ENCODE measurements around the gene TGFA. TPM values are rescaled to one million over a fixed set of nuclear protein-coding genes. Genes with fewer than 3 reads are reported as not detected.

The TGFA gene
- 3.5 and 3.6 TPM in 2 replicates for polyA plus RNA-seq (2011; rRNA removed)
- 2.5 and 3.2 TPM in 2 replicates for polyA plus RNA-seq (2012; cell fraction: cytosol; rRNA removed)
- polyA plus RNA-seq (2012; cell fraction: nucleus; rRNA removed) = 1.9 and 3.8 TPM in 2 replicates
- 5.2 to 7.1 TPM (median 5.3 TPM) in 3 replicates for polyA plus RNA-seq (2017; fragmentation: RNase III; extraction: RNeasy Plus Mini Kit Qiagen cat#74134 plus additional on column Dnase treatment)
- 4.1 and 5.3 TPM in 2 replicates for polyA minus RNA-seq (2011; rRNA and poly(A)+ RNA removed)

- POLR2A ChIA-PET = interaction anchor here (1.0 to 1.4 kb wide), 2 partner anchors 13 to 25 kb away, joined by 3 read pairs; no protein-coding TSS in a partner anchor
- WGBS (ENCODE audit: missing lambda C conversion rate) = 2% methylated on average over 39 of the region's 88 CpGs
- H3K27ac ChIP-seq = peak within 1 kb of the TSS; percentile 75 to 86
These were observed at the start of gene TGFA for GRCh38 chr2:70553584-70554337. TSS of gene TGFA (minus strand) at chr2:70553826. CDS start at chr2:70553767, 59 bp downstream.

GRCh38 chr2:70603066-70603465, 49.4 kb upstream of the TGFA start:
- ChIA-PET POLR2A (no interaction called here), CTCF (interaction anchor here (0.9 to 2.4 kb wide), 4 partner anchors 13 to 299 kb away, joined by 3 to 15 read pairs (median 4); no protein-coding TSS in a partner anchor)
- peaks cover 5% of the 10 kb centered on the region; the same call in 1 of the 3 replicates for H3K9me3 ChIP-seq
- no peak overlapping the region for H3K4me2 ChIP-seq
- FAIRE-seq (peak; percentile 39), DNase-seq (ENCODE audit: low read depth in 1 of 2, low spot score in 1 of 2) (no peak), ATAC-seq (peak in 1 of 2 experiments; percentile 53; a peak in 2 of 6 replicates)
- H3K27ac ChIP-seq = no peak overlapping the region
- no peak overlapping the region for H3K4me3 ChIP-seq
- peaks cover 2% of the 10 kb centered on the region; the same call in 2 of the 3 replicates for H3K4me1 ChIP-seq
- TF ChIP-seq CTCF (IDR thresholded peaks at IDR 0.05) (no peak), HEYL (CRISPR knock-in tag; IDR thresholded peaks at IDR 0.05) (no peak), EHMT2 (IDR thresholded peaks at IDR 0.05; ENCODE audit: low read depth) (no peak), NFE2L2 (conservative IDR thresholded peaks at IDR 0.05; ENCODE audit: low read length) (no peak), NR3C1 (IDR thresholded peaks at IDR 0.05) (no peak), JUN (IDR thresholded peaks at IDR 0.05) (no peak)
- TF ChIP-seq, protein P1, sequence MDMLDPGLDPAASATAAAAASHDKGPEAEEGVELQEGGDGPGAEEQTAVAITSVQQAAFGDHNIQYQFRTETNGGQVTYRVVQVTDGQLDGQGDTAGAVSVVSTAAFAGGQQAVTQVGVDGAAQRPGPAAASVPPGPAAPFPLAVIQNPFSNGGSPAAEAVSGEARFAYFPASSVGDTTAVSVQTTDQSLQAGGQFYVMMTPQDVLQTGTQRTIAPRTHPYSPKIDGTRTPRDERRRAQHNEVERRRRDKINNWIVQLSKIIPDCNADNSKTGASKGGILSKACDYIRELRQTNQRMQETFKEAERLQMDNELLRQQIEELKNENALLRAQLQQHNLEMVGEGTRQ (IDR thresholded peaks at IDR 0.05) = no peak
- TF ChIP-seq, protein P2, sequence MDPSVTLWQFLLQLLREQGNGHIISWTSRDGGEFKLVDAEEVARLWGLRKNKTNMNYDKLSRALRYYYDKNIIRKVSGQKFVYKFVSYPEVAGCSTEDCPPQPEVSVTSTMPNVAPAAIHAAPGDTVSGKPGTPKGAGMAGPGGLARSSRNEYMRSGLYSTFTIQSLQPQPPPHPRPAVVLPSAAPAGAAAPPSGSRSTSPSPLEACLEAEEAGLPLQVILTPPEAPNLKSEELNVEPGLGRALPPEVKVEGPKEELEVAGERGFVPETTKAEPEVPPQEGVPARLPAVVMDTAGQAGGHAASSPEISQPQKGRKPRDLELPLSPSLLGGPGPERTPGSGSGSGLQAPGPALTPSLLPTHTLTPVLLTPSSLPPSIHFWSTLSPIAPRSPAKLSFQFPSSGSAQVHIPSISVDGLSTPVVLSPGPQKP (IDR thresholded peaks at IDR 0.05; ENCODE audit: low read depth, low read length) = no peak
- TF ChIP-seq, protein P3, sequence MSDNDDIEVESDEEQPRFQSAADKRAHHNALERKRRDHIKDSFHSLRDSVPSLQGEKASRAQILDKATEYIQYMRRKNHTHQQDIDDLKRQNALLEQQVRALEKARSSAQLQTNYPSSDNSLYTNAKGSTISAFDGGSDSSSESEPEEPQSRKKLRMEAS (IDR thresholded peaks at IDR 0.05) = no peak

More at GRCh38 chr2:70553584-70554337, at the start of gene TGFA:
- Histone ChIP-seq H3K4me2 (peak within 1 kb of the TSS; percentile 84), H3K4me3 (peak within 1 kb of the TSS; percentile 59), H3K4me1 (peaks cover 12% of the 10 kb centered on the region; the same call in 2 of the 3 replicates), H3K9me3 (no peaks in the 10 kb centered on the region)
- TF ChIP-seq MYC (IDR thresholded peaks at IDR 0.05; ENCODE audit: borderline replicate concordance, low read length) (0 out of 2 replicates have a peak, but pooled peaks have one; percentile 32), HMGXB4 (CRISPR knock-in tag; IDR thresholded peaks at IDR 0.05; ENCODE audit: borderline replicate concordance) (no peak), TFCP2L1 (CRISPR knock-in tag; IDR thresholded peaks at IDR 0.05) (no peak), POLR2A (IDR thresholded peaks at IDR 0.05; ENCODE audit: low read length) (peak; percentile 51), MAFK (IDR thresholded peaks at IDR 0.05; ENCODE audit: partially characterized antibody) (no peak), JUN (IDR thresholded peaks at IDR 0.05) (peak in 1 of 2 experiments; percentile 73; a peak in 2 of 5 replicates), FOXS1 (CRISPR knock-in tag; IDR thresholded peaks at IDR 0.05) (no peak), SMC3 (IDR thresholded peaks at IDR 0.05) (peak; percentile 63), EP300 (IDR thresholded peaks at IDR 0.05) (peak in 1 of 2 experiments; percentile 9; a peak in 1 of 5 replicates), ZFP36 (IDR thresholded peaks at IDR 0.05; ENCODE audit: borderline replicate concordance, partially characterized antibody) (no peak), CTCF (IDR thresholded peaks at IDR 0.05) (peak; percentile 65), RNF2 (IDR thresholded peaks at IDR 0.05; ENCODE audit: borderline replicate concordance, low read depth) (0 out of 2 replicates have a peak, but pooled peaks have one; percentile 80), CHD2 (IDR thresholded peaks at IDR 0.05; ENCODE audit: low read length, partially characterized antibody) (no peak), RAD21 (conservative IDR thresholded peaks at IDR 0.05 in 1 of 2, IDR thresholded peaks at IDR 0.05 in 1 of 2) (peak; percentile 52 to 66)
- TF ChIP-seq, protein P4, sequence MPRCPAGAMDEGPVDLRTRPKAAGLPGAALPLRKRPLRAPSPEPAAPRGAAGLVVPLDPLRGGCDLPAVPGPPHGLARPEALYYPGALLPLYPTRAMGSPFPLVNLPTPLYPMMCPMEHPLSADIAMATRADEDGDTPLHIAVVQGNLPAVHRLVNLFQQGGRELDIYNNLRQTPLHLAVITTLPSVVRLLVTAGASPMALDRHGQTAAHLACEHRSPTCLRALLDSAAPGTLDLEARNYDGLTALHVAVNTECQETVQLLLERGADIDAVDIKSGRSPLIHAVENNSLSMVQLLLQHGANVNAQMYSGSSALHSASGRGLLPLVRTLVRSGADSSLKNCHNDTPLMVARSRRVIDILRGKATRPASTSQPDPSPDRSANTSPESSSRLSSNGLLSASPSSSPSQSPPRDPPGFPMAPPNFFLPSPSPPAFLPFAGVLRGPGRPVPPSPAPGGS (IDR thresholded peaks at IDR 0.05) = peak; percentile 65; the same call in 1 of the 3 replicates
- TF ChIP-seq, protein P3 (IDR thresholded peaks at IDR 0.05) = 0 out of 2 replicates have a peak, but pooled peaks have one; percentile 23
- ATAC-seq (peak; percentile 87 to 93), DNase-seq (ENCODE audit: low read depth in 1 of 2, low spot score in 1 of 2) (peak; percentile 68 to 82), FAIRE-seq (no peak)
- CTCF ChIA-PET = interaction anchor here (0.9 to 5.0 kb wide), 12 partner anchors 13 to 251 kb away, joined by 3 to 47 read pairs (median 4); partner anchors contain the start of gene FAM136A
